CD14-positive monocyte (primary cell): ENCODE results near the gene KRT17. TPM values are rescaled to one million over a fixed set of nuclear protein-coding genes. Genes with fewer than 3 reads are reported as not detected.

Source experiments
- DNase-seq, 3 donors: peaks; one replicate each; pipeline ENCODE4 v3.0.0-alpha.2; 2011 to 2022
- H2AFZ ChIP-seq: 2 replicates; pipeline ENCODE4 v1.6.0; 2012; ENCODE audit warnings: mild to moderate bottlenecking, low read depth, low read length, inconsistent platforms; ENCODE audit not compliant: insufficient read depth, poor library complexity, severe bottlenecking
- H3K27ac ChIP-seq, 2 donors: 1 replicate in 1 of 2; 2 replicates in 1 of 2; pipeline ENCODE4 v1.5.1; 2012 to 2013; ENCODE audit warnings: low read length in 2 of 2, control low read depth in 1 of 2, inconsistent platforms in 1 of 2, low read depth in 1 of 2, mild to moderate bottlenecking in 1 of 2
- H3K27me3 ChIP-seq, 2 donors: one replicate each; pipeline versions ENCODE4 v1.6.0 to v1.6.1; 2011 to 2013; ENCODE audit warnings: low read length in 2 of 2; ENCODE audit not compliant: control insufficient read depth in 2 of 2, insufficient read depth in 2 of 2
- H3K36me3 ChIP-seq, 2 donors: replicated peaks in 1 of 2; 1 replicate in 1 of 2; 2 replicates in 1 of 2; pipeline versions ENCODE4 v1.5.1 to v1.6.1; 2012 to 2013; ENCODE audit warnings: low read length in 2 of 2, control low read depth in 1 of 2, inconsistent platforms in 1 of 2, mild to moderate bottlenecking in 1 of 2; ENCODE audit not compliant: insufficient read depth in 2 of 2, control insufficient read depth in 1 of 2
- H3K4me1 ChIP-seq, 2 donors: 1 replicate in 1 of 2; 2 replicates in 1 of 2; pipeline versions ENCODE4 v1.5.1 to v1.6.1; 2012 to 2013; ENCODE audit warnings: low read length in 2 of 2, control low read depth in 1 of 2, inconsistent platforms in 1 of 2, mild to moderate bottlenecking in 1 of 2, moderate library complexity in 1 of 2; ENCODE audit not compliant: insufficient read depth in 2 of 2, control insufficient read depth in 1 of 2
- H3K4me2 ChIP-seq: replicated peaks from 2 replicates; pipeline ENCODE3; 2012; ENCODE audit warnings: low read length, moderate library complexity, mild to moderate bottlenecking; ENCODE audit not compliant: poor library complexity, severe bottlenecking; ENCODE audit errors: extremely low read depth
- H3K4me3 ChIP-seq, 3 experiments: fragments of 200-600 bp in 1 of 3; sonication (generic) in 1 of 3; replicated peaks in 1 of 3; 1 replicate in 2 of 3; 2 replicates in 1 of 3; pipeline ENCODE4 v1.5.1; 2011 to 2013; ENCODE audit warnings: low read length in 3 of 3, mild to moderate bottlenecking in 3 of 3, control low read depth in 2 of 3, low read depth in 2 of 3, inconsistent platforms in 1 of 3, moderate library complexity in 1 of 3
- H3K79me2 ChIP-seq: 2 replicates; pipeline ENCODE4 v1.6.0; 2012; ENCODE audit warnings: mild to moderate bottlenecking, control low read depth, inconsistent platforms, low read length, moderate library complexity; ENCODE audit not compliant: insufficient read depth
- H3K9ac ChIP-seq: 2 replicates; pipeline ENCODE4 v1.6.0; 2017; ENCODE audit warnings: low read length, mild to moderate bottlenecking; ENCODE audit not compliant: insufficient read depth, poor library complexity, severe bottlenecking
- H3K9me3 ChIP-seq, 2 donors: replicated peaks in 1 of 2; 1 replicate in 1 of 2; 2 replicates in 1 of 2; pipeline versions ENCODE4 v1.5.1 to v1.6.1; 2012 to 2013; ENCODE audit warnings: low read length in 2 of 2, control low read depth in 1 of 2; ENCODE audit not compliant: control insufficient read depth in 1 of 2, insufficient read depth in 1 of 2
- H4K20me1 ChIP-seq: 2 replicates; pipeline ENCODE4 v1.6.0; 2012; ENCODE audit warnings: mild to moderate bottlenecking, low read length, control low read depth, moderate library complexity; ENCODE audit not compliant: insufficient read depth
- H3K27ac Mint-ChIP-seq, 7 donors: one replicate each; pipeline ENCODE4 v1.8.0; 2020; ENCODE audit warnings: mild to moderate bottlenecking in 7 of 7, mixed read lengths in 7 of 7, moderate library complexity in 6 of 7, inconsistent platforms in 2 of 7
- H3K27me3 Mint-ChIP-seq, 3 donors: one replicate each; pipeline ENCODE4 v1.8.0; 2021 to 2022; ENCODE audit warnings: low read depth in 3 of 3, mild to moderate bottlenecking in 3 of 3, mixed read lengths in 3 of 3, moderate library complexity in 3 of 3, inconsistent platforms in 1 of 3
- H3K36me3 Mint-ChIP-seq, 2 donors: one replicate each; pipeline ENCODE4 v1.8.0; 2020; ENCODE audit warnings: mixed read lengths in 2 of 2, inconsistent platforms in 1 of 2, mild to moderate bottlenecking in 1 of 2
- H3K4me1 Mint-ChIP-seq: one replicate; pipeline ENCODE4 v1.8.0; 2020; ENCODE audit warnings: mild to moderate bottlenecking, mixed read lengths
- H3K4me3 Mint-ChIP-seq, 2 donors: one replicate each; pipeline ENCODE4 v1.8.0; 2020; ENCODE audit warnings: mild to moderate bottlenecking in 2 of 2, mixed read lengths in 2 of 2, moderate library complexity in 1 of 2
- H3K9me3 Mint-ChIP-seq, 7 donors: one replicate each; pipeline ENCODE4 v1.8.0; 2020 to 2022; ENCODE audit warnings: mixed read lengths in 7 of 7, mild to moderate bottlenecking in 6 of 7, moderate library complexity in 6 of 7, inconsistent platforms in 2 of 7
- CTCF ChIP-seq: fragments of 200-600 bp; IDR thresholded peaks from one replicate; pipeline ENCODE4 v1.8.0; 2022; ENCODE audit warnings: antibody characterized with exemption, mild to moderate bottlenecking
- WGBS: methylation state at CpG from one replicate; pipeline ENCODE4 v1.1.5; 2013; ENCODE audit warnings: missing lambda C conversion rate; ENCODE audit not compliant: insufficient coverage; 5-methylcytosine and 5-hydroxymethylcytosine counted together
- intact Hi-C, 2 donors: fragments of 100-400 bp; cut with micrococcal nuclease; formaldehyde crosslinking; loops; one replicate each; pipeline versions ENCODE4 v1.15.0 to v1.15.1; 2023
- polyA plus RNA-seq, 3 donors: library from polyadenylated mRNA; depleted of rRNA in 1 of 3; unstranded in 2 of 3; stranded (reverse) in 1 of 3; fragments of 300-500 nt in 2 of 3; fragments of >200 nt in 1 of 3; fragmentation: Illumina TruSeq in 2 of 3; gene quantifications; 1 replicate in 2 of 3; 2 replicates in 1 of 3; pipeline ENCODE4 v1.2.3, GENCODE V29; 2012 to 2021

The KRT17 gene
- polyA plus RNA-seq, 3 donors: 0.49 TPM; not detected in 2

- H3K9me3 ChIP-seq: peaks cover 7 to 11% of the 10 kb centered on the region in 2 donors
- H3K36me3 ChIP-seq: no peaks in the 10 kb centered on the region
- Mint-ChIP-seq H3K9me3 (peaks cover 11 to 18% (median 13%) of the 10 kb centered on the region in 7 donors), H3K4me1 (no peaks in the 10 kb centered on the region), H3K4me3 (no peak overlapping the region), H3K27me3 (peaks cover 2 to 11% (median 2%) of the 10 kb centered on the region in 3 donors), H3K27ac (no peak overlapping the region), H3K36me3 (no peaks in the 10 kb centered on the region)
- TF ChIP-seq CTCF: no peak
- H2AFZ ChIP-seq: no peak overlapping the region
- H3K4me1 ChIP-seq: no peaks in the 10 kb centered on the region
- no peak overlapping the region for H3K27ac ChIP-seq
- no peak overlapping the region for H3K9ac ChIP-seq
- H3K79me2 ChIP-seq: no peaks in the 10 kb centered on the region
- H3K4me3 ChIP-seq: no peak overlapping the region
- no peaks in the 10 kb centered on the region for H4K20me1 ChIP-seq
- intact Hi-C loops: no loop called here
- no peak for DNase-seq
- 88% methylated on average over 1 of the region's 2 CpGs for WGBS
- H3K4me2 ChIP-seq: no peak overlapping the region
- H3K27me3 ChIP-seq: no peaks in the 10 kb centered on the region
Observed at GRCh38 chr17:41602524-41602923, 21.9 kb downstream of the KRT17 start.

- Mint-ChIP-seq H3K4me1 (no peaks in the 10 kb centered on the region), H3K9me3 (peaks cover 0 to 6% (median 0%) of the 10 kb centered on the region in 7 donors), H3K36me3 (no peaks in the 10 kb centered on the region), H3K27ac (no peak overlapping the region), H3K27me3 (peaks cover 0 to 8% (median 6%) of the 10 kb centered on the region in 3 donors), H3K4me3 (no peak overlapping the region)
- intact Hi-C loops: no loop called here
- Histone ChIP-seq H2AFZ (no peak overlapping the region), H3K79me2 (no peaks in the 10 kb centered on the region), H3K27me3 (no peaks in the 10 kb centered on the region), H4K20me1 (no peaks in the 10 kb centered on the region), H3K9ac (no peak overlapping the region), H3K4me2 (no peak overlapping the region), H3K9me3 (no peaks in the 10 kb centered on the region), H3K4me1 (no peaks in the 10 kb centered on the region), H3K36me3 (no peaks in the 10 kb centered on the region), H3K4me3 (no peak overlapping the region), H3K27ac (no peak overlapping the region)
- TF ChIP-seq CTCF: no peak
- WGBS: 100% methylated on average over 2 of the region's 4 CpGs
- DNase-seq: no peak
Observed at GRCh38 chr17:41600318-41600717, 24.1 kb downstream of the KRT17 start.
